ENCODE results near the gene IL1F10.

DNA sequence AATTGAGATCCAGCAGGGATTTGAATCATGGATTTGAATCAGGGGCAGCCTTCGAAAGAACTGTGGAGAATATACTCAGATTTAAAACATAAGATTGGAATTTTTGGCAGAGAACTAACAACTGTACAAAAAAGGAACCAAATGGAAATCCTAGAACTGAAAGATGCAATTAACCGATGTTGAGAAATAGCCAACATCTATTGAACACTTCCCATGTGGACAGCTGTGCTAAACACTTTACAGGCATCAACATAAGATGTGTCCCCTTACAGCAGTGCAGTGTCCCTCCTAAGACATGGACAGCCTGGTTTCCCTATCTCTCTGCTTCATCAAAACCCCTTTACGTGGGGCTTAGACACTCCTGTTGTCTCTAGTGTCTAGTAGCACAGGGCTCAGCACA is 56.0 kb downstream of the IL1F10 start:
- TF ChIP-seq GATA2 (IDR thresholded peaks at IDR 0.05; ENCODE audit: low read depth, low read length), result no peak
- TF ChIP-seq GATA3 (IDR thresholded peaks at IDR 0.05; ENCODE audit: low read depth, low read length), result no peak

All from SH-SY5Y (cell line).